ENCODE measurements around the gene FADS6. TPM values are rescaled to one million over a fixed set of nuclear protein-coding genes. Genes with fewer than 3 reads are reported as not detected.
"Not testable (repeated sequence)": the region's sequence is repeated elsewhere in the genome, so short reads cannot be mapped to it uniquely, and the experiment has no call there.

FADS6 gene
- total RNA-seq, 4 donors from 2014 or later: not detected

GRCh38 chr17:74871356-74872076 lies 21.9 kb downstream of the FADS6 start:
- peak overlapping the region in 1 of 4 donors; percentile 72 for H3K4me3 ChIP-seq
- DNase-seq: no peak

GRCh38 chr17:74870512-74870911 lies 22.9 kb downstream of the FADS6 start:
- Histone ChIP-seq H3K4me3 (no peak overlapping the region), H3K36me3 (no peaks in the 10 kb centered on the region), H3K27ac (no peak overlapping the region), H3K27me3 (no peaks in the 10 kb centered on the region), H3K9me3 (no peaks in the 10 kb centered on the region), H3K4me1 (peaks cover 14% of the 10 kb centered on the region in 2 donors)
- TF ChIP-seq POLR2A (IDR thresholded peaks at IDR 0.05): no peak
- intact Hi-C loops (cut with DNase I; ENCODE audit: low total_unique reads): loop anchor here (5.0 kb wide), 1 partner anchor 658 kb away; the partner anchor contains the start of gene TTYH2
- in situ Hi-C loops (cut with MboI; ENCODE audit: low sequenced_read_pairs in 4 of 4): loop anchor here in 3 of 4 donors (5.0 to 25.0 kb wide), 3 partner anchors 123 to 483 kb away; partner anchors contain the start of gene NHERF1 (in 1 of the 3)
- ATAC-seq (no peak), DNase-seq (no peak)

More at GRCh38 chr17:74871356-74872076, 21.9 kb downstream of the FADS6 start:
- no peaks in the 10 kb centered on the region for H3K9me3 ChIP-seq
- no peaks in the 10 kb centered on the region for H3K27me3 ChIP-seq
- intact Hi-C loops (cut with DNase I; ENCODE audit: low total_unique reads) (loop anchor here (5.0 kb wide), 1 partner anchor 659 kb away; the partner anchor contains the start of gene TTYH2), in situ Hi-C loops (cut with MboI; ENCODE audit: low sequenced_read_pairs in 4 of 4) (loop anchor here in 3 of 4 donors (5.0 to 25.0 kb wide), 3 partner anchors 124 to 484 kb away; partner anchors contain the start of gene NHERF1 (in 1 of the 3))
- no peaks in the 10 kb centered on the region for H3K36me3 ChIP-seq
- TF ChIP-seq POLR2A (IDR thresholded peaks at IDR 0.05): no peak
- TF ChIP-seq CTCF (IDR thresholded peaks at IDR 0.05 in 4 of 5, conservative IDR thresholded peaks at IDR 0.05 in 1 of 5): no peak
- H3K4me1 ChIP-seq: peaks cover 14% of the 10 kb centered on the region in 2 donors
- H3K27ac ChIP-seq: no peak overlapping the region
- ATAC-seq: no peak

GRCh38 chr17:74870028-74870427 lies 23.4 kb downstream of the FADS6 start:
- not testable (repeated sequence) for H3K36me3 ChIP-seq, H3K9me3 ChIP-seq, H3K27me3 ChIP-seq, H3K27ac ChIP-seq, ATAC-seq, H3K4me3 ChIP-seq, DNase-seq
- in situ Hi-C loops (cut with MboI; ENCODE audit: low sequenced_read_pairs in 4 of 4) (loop anchor here in 3 of 4 donors (5.0 to 25.0 kb wide), 3 partner anchors 123 to 483 kb away; partner anchors contain the start of gene NHERF1 (in 1 of the 3)), intact Hi-C loops (cut with DNase I; ENCODE audit: low total_unique reads) (loop anchor here (5.0 kb wide), 1 partner anchor 658 kb away; the partner anchor contains the start of gene TTYH2)
- peaks cover 14% of the 10 kb centered on the region in 2 donors for H3K4me1 ChIP-seq

GRCh38 chr17:74868908-74869255 lies 24.6 kb downstream of the FADS6 start:
- Histone ChIP-seq H3K9me3 (no peaks in the 10 kb centered on the region), H3K4me3 (no peak overlapping the region), H3K27me3 (no peaks in the 10 kb centered on the region), H3K36me3 (no peaks in the 10 kb centered on the region), H3K4me1 (peaks cover 10 to 12% of the 10 kb centered on the region in 2 donors), H3K27ac (no peak overlapping the region)
- intact Hi-C loops (cut with DNase I; ENCODE audit: low total_unique reads): no loop called here
- ATAC-seq (no peak), DNase-seq (no peak)
- TF ChIP-seq POLR2A (IDR thresholded peaks at IDR 0.05) (no peak), CTCF (IDR thresholded peaks at IDR 0.05 in 4 of 5, conservative IDR thresholded peaks at IDR 0.05 in 1 of 5) (no peak)
- in situ Hi-C loops (cut with MboI; ENCODE audit: low sequenced_read_pairs in 4 of 4): loop anchor here (5.0 to 25.0 kb wide), 4 partner anchors 74 to 482 kb away; partner anchors contain the start of gene NHERF1 (in 2 of the 4)

- no peaks in the 10 kb centered on the region for H3K27me3 ChIP-seq
- H3K4me3 ChIP-seq: no peak overlapping the region
- peaks cover 9% of the 10 kb centered on the region in 2 donors for H3K4me1 ChIP-seq
- no peaks in the 10 kb centered on the region for H3K36me3 ChIP-seq
- H3K27ac ChIP-seq: no peak overlapping the region
- H3K9me3 ChIP-seq: no peaks in the 10 kb centered on the region
- intact Hi-C loops (cut with DNase I; ENCODE audit: low total_unique reads): no loop called here
- ATAC-seq (no peak), DNase-seq (no peak)
- in situ Hi-C loops (cut with MboI; ENCODE audit: low sequenced_read_pairs in 4 of 4): loop anchor here (5.0 to 25.0 kb wide), 4 partner anchors 74 to 481 kb away; partner anchors contain the start of gene NHERF1 (in 2 of the 4)
- TF ChIP-seq CTCF (IDR thresholded peaks at IDR 0.05 in 4 of 5, conservative IDR thresholded peaks at IDR 0.05 in 1 of 5) (no peak), POLR2A (IDR thresholded peaks at IDR 0.05) (no peak)
Observed at GRCh38 chr17:74868251-74868907, 25.1 kb downstream of the FADS6 start.

Measured in gastrocnemius medialis (tissue), 4 donors.